Measurements from ENCODE around the gene KLHL13.
"Not testable (repeated sequence)": the region's sequence is repeated elsewhere in the genome, so short reads cannot be mapped to it uniquely, and the experiment has no call there.

The KLHL13 gene

DNA sequence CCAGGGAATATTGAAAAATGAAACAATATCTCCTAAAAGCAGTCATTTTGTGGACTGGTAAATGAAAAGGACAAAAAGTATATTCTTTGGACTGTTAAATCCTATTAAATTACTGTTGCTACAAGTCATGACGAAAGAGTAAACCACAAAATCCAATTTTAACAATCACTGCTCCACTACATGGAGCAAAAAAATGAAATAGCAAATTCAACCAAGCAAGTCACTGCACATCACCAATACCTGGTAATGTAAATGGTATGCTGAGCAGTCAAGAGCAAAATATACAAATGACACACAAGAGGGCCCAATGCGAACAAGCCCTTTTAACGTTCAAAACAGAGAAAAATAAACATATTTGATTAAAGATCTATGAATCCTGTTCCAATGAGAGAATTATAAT lies 126.2 kb downstream of the KLHL13 start:
- no peak for DNase-seq (ENCODE audit: low spot score)

DNA sequence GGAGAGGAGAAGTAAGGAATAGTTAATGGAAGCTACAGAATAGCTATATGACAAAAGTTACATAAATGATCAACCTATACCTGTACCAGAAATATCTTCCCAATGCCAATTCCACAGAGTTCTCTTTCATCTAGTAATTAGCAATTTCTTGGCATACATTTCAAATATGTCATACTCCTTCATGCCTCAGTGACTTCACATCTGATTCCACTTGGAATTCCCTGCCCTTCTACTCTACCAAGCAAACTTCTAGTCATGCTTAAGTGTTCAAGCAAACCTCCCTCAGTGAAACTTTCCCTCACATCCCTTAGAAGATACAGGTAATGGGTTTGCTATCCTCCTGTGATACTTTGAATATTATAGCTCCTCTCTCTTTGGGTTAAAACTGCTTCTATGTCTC lies 127.1 kb downstream of the KLHL13 start:
- no peak for DNase-seq (ENCODE audit: low spot score)

DNA sequence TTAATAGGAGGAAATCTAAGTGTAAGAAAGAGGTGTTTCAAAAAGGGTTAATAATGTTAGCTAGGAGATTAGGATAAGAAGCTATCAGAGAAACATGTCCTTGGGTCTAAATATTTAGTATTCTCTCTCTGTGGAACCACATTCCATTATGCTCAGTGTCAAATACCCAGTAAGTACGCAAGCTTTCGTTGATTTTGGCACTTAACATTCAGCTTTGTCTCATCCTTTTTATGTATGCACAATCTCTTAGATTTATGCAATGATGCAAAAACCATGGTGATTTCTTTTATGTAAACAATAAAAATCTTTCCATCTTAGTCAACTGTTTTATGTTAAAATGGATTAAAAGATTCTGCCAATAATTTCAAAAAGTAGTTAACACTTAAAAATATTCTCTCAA lies 129.2 kb downstream of the KLHL13 start:
- DNase-seq (ENCODE audit: low spot score): no peak

DNA sequence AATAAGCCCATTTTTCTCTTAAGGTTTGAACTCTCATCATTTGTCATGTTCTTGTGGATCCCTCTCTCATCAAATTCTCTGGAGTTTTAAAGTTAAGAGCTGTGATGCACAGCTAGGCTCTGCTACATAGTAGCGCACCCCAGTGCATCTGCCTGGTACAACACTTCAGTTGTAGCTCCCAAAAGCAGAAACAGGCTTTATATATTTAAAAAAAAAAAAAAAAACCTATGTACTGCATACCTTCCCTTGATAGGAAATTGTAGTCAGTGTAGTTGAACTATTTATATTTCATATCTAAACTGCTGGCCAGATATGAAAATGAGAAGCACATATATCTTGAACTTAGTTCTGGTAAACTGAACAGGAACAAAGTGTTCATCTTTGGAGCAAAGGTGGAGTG lies 131.4 kb downstream of the KLHL13 start:
- DNase-seq (ENCODE audit: low spot score): no peak

DNA sequence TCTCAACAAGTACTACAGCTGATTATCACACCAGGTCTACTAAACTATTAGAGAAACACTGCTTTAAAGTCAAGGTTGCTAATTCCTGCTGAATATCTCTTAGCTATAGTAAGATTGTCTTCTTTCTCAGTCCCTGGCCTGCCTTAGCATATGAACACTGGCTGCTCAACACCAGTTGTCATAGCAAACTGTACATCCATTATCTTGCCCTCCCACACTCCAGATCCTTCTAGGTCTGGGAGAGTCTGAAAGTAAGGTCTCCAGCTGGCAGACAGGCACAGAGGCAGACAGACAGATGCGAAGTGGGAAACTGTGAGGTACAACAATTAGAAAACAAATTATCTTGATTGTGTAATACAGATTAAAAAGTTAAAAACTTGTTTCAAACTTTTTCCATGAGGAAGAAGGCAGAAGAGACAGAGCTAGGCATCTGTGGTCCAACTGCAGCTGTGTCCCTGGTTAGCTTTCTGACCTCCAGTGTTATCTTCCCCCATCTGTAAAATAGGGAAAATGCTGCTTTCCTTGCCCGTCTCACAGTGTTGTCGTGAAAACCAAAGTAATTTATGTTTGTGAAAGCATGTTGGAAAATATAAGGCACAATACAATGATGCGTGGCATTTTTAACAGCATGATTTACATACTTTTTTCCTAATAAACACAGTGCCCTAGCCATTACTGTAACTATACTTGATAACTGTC lies 133.8 kb downstream of the KLHL13 start:
- DNase-seq (ENCODE audit: low spot score): no peak

DNA sequence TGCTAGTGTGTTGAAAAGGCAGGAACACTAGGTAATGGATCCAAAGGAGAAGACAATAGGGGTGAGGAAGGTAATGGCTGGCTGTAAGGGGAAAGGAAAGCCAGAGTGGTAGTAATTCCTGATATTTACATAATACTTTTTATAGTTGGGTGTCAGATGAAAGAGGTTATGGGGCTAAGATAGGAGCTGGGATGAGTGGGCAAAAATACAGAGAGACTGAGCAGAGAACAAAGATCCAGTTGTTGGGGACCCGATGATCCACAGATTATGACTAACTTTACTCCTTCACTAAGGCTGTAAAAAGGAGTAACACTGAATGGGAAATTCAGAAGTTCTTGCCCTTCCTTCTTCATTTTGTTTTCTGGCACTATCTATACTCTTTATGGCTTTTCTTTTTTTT lies 138.2 kb downstream of the KLHL13 start:
- no peak for DNase-seq (ENCODE audit: low spot score)

DNA sequence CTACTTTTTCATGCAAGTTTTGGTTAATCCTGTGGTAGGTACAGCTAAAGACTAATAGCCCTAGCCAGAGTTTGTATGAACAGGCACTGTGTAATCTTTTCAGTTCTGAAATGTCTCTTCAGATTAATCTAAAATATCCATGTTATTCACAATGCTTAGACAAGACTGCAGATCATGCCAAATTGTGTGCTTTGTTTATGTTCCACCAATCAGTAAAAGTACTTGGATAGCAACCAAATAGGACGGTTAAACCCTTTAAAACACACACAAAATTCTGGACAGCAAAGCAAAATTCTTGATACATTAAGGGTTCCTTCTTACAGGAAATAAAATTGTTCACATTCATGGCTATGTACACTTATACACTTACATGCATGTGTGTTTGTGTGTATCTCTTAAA lies 139.1 kb downstream of the KLHL13 start:
- no peak for DNase-seq (ENCODE audit: low spot score)

DNA sequence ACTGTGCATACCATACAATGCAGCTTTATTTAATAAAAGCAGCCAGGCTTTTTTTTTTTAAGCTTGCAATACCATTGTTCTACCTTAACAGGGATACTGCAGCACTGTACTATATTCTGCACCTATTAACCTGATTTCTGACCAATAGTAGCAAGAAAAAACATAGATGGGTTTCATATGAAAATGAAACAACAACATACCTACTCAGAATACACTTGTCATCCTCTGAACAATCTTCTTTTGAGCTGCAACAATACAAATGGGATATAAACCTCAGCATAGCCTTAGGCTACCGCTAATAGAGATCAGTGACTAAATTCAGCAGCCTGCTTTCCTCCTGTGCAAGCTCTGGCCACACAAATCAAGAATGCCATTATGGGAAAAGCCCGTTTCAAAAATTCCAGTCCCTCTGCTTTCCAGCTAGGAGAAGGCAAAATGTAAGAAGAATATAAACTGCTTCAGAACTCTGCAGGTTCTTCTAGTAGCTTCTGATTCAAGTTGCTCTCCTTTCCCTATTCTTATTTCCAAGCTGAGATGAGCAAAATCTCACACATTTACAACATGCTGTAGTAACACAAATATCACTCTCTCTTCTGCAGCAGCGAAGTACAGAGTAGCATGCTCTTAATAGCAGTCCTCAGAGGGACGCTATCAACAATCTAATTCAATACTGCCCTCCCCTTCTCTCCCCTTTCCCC lies 143.4 kb downstream of the KLHL13 start:
- no peak for DNase-seq (ENCODE audit: low spot score)

DNA sequence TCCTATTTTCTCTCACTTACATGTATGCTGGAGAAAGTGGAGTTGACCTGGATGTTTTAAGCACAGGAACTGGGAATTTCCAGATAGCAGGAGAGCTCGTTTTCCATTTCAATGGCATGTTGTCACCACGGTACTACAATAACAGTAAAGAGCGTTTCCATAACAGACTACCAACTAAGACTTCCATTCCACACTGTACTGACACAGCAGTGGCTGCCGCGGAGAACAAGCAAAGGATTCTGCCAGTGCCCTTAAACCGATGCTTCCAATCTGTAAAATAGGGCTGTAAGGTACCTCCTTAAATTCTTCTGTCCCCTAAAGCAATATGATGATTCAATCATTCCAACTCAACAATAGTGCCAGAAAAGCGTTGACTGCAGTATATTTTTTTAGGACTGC lies 143.9 kb downstream of the KLHL13 start:
- no peak for DNase-seq (ENCODE audit: low spot score)

DNA sequence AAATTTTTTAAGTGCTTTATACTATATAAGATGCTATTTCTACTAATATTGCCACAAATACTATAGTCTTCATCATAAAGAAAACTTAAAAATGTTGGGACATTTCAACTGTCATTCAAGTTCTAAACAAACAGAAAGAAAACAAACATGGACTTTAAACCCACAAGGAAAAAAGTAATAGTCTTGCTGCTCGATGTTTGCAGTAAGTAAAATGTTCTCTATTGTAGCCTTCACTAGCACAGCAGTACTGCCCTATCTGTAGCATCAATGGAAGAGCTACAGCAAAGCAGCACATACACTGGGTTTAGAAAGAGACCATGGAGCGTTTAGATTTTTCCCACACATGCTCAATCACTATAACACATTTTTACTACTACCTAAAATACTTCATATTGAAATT lies 146.8 kb downstream of the KLHL13 start:
- no peak for DNase-seq (ENCODE audit: low spot score)

DNA sequence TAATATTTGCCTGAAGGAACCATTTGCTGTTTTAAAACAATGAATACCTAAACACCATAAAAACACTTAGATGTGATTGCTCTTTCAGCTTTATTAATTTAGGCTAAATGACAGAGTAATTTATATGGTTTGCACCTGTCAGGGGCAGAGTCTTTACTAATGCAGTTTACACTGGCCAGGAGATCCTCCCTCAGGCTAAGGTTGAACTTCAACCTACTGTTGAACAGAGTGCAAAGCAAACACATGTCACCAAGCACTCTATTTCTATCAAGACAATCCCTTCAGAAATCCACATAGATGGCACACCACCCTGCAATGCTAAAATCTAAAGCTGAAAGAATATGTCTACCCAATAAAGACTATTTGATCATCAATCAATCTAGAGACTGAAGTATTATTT lies 147.3 kb downstream of the KLHL13 start:
- no peak for DNase-seq (ENCODE audit: low spot score)

DNA sequence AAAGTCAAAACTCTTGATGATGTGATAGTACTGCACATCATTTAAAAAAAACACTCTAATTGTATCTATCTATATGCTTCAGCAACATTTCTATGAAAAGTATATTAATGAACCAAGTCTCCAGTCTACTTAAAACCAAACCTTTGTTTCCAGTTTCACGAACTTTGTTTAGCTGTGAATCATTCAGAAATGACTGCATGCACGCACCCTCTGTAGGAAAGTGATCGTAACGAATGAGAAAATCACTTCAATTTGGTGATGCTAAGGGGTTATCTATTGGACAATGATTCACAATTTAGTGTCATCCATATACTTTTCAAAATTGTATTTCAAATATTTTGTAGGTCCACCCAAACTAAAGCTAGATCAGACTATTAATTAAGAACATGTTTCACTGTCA lies 157.6 kb downstream of the KLHL13 start:
- DNase-seq (ENCODE audit: low spot score): no peak

DNA sequence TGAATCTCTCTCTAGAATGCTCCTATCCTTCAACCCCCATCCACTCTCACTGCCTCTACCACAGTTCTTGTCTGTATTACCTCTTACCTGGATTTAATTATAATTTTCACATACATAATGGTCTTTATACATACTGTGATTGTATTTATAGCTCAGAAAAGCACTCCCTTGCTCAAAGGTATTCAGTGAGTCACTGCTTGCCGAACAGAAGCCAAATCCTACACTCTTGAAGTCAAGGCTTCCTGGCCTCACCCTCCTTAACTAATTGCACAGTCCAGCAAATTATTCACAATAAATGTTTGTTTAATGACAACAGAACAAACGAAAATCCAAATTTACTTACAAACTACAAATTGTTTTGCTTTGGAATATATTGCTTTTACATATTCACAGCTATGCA lies 159.5 kb downstream of the KLHL13 start:
- no peak for DNase-seq (ENCODE audit: low spot score)

DNA sequence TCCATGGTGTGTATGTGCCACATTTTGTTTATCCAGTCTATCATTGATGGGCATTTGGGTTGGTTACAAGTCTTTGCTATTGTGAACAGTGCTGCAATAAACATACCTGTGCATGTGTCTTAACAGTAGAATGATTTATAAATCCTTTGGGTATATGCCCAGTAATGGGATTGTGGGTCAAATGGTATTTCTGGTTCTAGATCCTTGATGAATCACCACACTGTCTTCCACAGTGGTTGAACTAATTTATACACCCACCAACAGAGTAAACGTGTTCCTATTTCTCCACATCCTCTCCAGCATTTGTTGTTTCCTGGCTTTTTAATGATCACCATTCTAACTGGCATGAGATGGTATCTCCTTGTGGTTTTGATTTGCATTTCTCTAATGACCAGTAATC lies 177.3 kb downstream of the KLHL13 start:
- DNase-seq (ENCODE audit: low spot score): not testable (repeated sequence)

DNA sequence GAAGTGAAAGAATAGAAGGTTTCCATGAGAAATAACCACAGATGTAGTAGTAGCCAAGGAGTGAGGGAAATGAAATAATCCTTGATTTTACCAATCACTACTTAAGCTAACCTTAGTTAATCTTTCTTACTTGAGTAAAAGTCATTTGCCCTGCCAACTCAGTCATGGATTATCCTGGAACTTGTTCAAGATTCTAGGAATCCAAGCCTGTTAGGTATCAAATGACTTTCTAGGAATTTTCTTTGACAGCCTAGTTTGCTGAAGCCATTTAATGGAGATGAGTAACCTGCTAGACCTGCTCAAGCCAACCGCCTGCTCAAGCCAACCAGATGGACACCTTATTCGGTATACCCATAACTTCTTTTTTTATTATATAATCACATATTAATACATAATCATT lies 180.5 kb downstream of the KLHL13 start:
- DNase-seq (ENCODE audit: low spot score): no peak

DNA sequence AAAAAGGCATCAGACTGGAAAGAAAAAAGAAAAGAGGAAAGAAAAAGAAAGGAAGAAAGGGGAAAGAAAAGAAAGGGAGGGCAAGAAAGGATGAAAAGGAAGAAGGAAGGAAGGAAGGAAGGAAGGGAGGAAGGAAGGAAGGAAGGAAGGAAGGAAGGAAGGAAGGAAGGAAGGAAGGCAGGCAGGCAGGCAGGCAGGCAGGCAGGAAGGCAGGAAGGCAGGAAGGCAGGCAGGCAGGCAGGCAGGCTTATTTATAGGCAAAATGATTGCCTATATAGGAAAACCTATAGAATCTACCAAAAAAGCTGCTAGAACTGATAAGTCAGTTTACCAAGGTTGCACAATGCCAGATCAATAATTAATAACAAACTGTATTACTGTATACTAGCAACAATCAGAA lies 186.5 kb downstream of the KLHL13 start:
- DNase-seq (ENCODE audit: low spot score): not testable (repeated sequence)

DNA sequence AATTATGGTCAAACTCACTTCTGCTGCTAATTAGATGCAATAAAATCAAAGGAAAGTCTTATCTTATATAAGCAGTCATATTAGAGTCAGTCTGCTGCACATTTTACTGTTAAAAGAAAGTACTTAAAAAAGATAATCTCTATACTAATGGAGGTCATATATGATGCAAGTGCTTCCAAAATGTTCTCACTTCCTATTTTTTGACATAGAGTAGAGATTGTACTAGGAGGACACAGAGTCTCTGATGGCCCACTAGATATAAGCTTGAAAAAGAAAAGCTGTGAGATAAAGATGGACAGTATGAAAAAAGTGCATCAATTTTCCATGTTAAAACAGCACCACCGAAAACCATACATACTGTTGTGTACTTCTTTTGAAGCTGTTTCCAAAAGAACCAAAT lies 196.9 kb downstream of the KLHL13 start:
- DNase-seq (ENCODE audit: low spot score): no peak

DNA sequence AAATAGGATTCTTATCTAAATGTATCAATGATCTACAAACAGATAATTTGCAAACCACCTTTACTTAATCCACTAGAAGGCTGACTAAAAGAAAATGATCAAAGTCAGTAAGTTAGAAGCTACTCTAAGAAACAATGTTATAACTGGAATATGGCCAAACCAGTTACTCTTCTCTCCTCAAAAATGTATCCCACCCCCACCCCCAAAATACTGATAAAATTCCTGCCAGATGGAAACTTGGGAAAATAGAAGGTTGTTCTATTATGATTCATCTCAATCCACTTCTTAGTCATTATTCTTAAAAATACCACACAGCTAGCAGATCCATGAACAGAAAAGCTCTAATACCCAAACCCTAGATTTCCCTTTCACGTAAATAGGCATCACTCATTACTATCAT lies 206.4 kb downstream of the KLHL13 start:
- DNase-seq (ENCODE audit: low spot score): no peak

DNA sequence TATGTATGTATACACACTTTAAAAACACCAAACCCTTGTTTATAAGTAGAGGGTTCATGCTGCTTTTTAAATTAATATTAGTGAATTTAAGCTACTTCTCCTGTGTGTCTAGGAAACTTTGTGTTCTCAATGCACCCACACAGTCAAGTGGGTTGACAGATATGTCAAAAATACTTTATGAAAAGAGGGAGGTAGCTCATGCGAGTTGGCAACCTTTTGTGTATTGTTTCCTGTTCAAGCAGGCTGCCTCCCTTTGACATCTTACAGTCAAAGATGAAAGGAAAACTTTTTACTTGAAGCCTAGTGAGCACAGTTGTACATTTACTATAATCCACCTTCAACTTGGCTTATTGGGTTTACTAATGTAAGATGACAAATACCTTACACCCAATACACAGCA lies 218.4 kb downstream of the KLHL13 start:
- DNase-seq (ENCODE audit: low spot score): no peak

DNA sequence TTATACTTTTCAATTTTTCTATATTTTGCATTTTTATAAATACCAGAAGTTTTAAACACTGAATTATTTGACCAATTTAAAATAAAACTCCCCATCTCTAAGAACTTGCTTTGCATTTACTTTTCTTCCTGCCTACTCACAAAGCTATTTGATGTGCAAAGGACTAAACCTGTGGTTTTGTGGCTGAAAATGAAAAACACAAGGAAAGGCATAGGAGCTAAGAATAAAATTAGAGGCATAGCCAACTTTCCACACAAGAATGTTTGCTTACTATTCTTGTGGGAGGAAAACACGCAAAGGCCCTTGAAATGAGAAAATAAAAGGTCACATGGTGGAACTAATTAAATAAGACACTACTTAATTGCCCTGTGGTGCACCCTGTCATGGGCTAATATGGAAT lies 221.2 kb downstream of the KLHL13 start:
- no peak for DNase-seq (ENCODE audit: low spot score)

DNA sequence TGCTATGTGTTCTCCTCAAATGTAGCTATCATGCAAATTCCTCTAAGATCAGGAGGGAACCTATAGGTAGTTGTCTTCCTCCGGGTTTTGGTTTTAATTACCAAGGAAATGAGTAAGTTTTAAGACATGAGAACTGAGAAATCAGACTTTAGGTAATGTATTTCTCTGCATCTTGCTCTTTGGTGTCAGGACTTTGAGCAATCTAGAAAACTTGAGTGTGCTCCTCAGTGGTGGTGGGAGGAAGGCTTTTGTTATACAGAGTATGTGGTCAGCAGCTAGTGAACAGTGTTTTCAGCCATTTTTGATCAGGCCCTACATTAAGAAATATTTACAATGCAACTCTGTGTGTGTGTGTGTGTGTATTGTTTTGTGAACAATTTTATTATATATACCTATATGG lies 224.1 kb downstream of the KLHL13 start:
- no peak for DNase-seq (ENCODE audit: low spot score)

DNA sequence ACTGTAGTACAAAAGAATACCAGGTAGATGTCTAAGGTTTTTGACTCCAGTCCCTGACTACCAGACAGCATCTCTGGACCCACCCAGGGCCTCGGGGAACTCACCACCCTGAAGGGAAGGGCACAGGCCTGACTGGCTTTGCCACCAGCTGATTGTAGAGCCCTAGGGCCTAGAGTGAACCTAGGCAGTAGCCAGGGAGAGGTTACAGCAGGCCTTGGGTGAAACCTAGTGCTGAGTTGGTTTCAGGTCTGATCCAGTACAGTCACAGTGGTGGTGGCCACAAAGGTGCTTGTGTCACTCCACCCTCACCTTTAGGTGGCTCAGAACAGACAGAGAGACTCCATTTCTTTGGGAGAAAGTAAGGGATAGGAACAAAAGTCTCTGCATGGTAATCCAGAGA lies 244.8 kb downstream of the KLHL13 start:
- no peak for DNase-seq (ENCODE audit: low spot score)

DNA sequence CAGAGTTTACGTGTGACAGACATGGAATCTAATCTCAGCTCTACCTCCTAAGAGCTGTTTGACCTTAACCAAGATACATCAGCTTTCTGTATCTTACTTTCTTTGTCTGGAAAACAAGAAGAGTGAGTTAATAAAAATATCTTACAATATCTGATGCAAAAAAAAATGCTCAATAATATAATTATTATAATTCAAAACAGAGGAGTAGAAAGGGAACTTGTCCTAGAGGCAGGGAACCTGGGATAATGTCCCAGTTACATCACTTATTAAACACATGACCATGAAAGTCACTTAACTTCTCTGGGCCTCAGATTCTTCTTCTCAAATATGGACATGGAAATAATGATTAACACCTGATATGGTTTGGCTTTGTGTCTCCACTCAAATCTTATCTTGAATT lies 256.1 kb downstream of the KLHL13 start:
- DNase-seq (ENCODE audit: low spot score): no peak

DNA sequence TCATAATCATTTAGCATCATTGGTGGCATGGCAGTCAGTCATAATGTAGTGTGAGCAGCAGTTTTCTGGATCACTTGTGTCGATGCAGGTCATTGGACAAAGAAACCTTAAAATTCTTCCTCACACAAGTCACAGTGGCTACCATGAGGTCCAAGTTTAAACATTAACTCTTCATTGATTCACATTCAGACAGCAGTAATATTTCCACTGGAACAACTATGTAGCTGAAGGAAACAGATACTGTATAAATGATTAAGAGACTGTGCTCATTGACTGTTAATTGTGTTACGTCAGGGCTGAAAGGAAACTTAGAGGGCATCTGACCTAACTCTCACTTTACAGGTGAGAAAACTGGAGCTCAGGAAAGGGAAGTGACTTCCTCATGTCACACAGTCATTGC lies 261.8 kb downstream of the KLHL13 start:
- no peak for DNase-seq (ENCODE audit: low spot score)
